ENCODE results near the gene SCAI.
A peak's percentile ranks its signal among the peaks of the same experiment; 100 is the strongest.
"Not testable (repeated sequence)": the region's sequence is repeated elsewhere in the genome, so short reads cannot be mapped to it uniquely, and the experiment has no call there.

Gene SCAI

GRCh38 chr9:125143377-125144090, at the start of gene SCAI:
Gene SCAI (minus strand): TSS chr9:125143528. CDS start chr9:125143437, 91 bp downstream.
- peak; percentile 99 for DNase-seq

DNA sequence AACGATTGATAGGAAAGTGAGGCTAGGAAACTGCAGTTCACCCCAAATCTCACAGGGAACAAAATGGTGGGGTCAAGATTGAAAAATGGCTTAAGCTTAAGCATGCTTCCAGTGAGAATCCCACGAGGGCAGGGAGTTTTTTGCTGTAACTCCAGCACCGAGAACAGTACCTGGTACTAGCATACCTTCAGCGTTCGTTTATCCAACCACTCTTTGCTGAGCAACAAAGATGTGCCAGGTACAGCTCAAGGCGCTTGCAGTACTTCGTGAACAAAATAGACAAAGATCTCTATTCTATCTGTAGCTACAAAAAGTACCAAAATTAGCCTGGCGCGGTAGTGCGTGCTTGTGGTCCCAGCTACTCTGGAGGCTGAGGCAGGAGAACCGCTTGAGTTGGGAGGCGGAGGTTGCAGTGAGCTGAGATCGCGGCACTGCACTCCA, 47.1 kb upstream of the SCAI start:
- DNase-seq, result no peak

DNA sequence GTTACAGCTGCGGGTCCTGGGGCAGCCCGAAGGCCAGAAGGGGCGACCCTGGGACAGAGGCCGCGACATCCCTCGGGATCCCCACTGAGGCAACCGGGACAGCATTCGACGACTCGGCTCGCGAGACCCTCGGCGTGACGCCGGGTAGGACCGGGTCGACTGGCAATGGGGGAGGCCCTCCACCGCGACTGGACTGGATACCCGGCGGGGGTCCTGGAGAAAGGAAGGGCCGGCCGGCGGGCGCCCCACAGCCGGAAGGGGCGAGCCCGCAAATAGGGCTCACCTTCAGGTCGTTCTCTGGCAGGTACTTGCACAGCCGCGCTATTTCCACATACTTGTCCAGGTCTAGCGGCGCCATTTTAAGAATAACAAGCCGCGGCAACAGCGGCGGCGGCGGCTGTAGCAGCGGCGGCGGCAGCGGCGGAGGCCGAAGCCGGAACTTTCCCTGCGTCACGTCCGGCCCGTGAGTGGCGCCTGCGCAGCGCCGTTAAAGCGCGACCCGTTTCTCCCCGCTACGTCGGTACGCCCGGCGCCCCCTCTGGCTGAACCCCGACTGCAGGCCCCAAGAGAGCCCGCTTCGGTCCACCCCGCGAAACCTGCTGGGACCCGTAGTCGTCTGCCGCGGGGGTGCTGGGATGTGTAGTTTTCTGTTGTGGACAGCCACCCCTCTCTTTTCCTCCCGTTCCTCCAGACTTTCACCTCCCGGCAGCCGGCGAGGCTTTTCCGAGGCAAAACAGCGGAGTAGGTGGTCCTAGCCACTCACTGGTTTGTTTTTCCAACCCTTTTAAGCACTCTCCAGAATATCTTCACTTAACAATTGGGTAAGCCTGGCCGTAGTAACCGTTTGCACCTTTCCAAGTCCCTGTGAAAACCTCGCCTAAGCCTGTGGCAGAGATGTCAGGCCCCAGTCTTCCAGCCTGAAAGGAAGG, 46.3 kb upstream of the SCAI start, which contains the start of gene PPP6C:
Gene PPP6C (minus strand): TSS at position 443 of the 929 bp plus-strand sequence. CDS start 85 bp downstream, at position 358.
- DNase-seq, result peak; percentile 96

- DNase-seq, result peak; percentile 25
These were observed 45.7 kb upstream of the SCAI start for GRCh38 chr9:125189011-125189360.

DNA sequence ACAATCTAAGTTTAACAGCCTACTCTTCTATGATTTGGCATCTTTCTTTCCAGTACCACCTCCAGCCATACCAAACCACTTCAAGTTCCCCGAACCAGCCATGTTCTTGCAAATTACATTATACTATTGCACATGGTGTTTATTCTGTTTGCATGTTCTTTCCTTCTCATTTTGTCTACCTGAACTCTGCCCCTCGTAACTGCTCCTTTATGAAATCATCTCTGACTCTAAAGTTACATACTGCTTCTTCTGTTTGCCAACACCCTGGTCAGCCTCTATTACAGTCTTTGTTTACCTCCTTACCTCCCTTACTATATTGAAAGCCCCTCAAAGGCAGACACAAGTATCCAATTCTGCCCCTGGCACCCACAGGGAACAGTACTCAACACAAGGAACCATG, 40.2 kb upstream of the SCAI start:
- no peak for DNase-seq

DNA sequence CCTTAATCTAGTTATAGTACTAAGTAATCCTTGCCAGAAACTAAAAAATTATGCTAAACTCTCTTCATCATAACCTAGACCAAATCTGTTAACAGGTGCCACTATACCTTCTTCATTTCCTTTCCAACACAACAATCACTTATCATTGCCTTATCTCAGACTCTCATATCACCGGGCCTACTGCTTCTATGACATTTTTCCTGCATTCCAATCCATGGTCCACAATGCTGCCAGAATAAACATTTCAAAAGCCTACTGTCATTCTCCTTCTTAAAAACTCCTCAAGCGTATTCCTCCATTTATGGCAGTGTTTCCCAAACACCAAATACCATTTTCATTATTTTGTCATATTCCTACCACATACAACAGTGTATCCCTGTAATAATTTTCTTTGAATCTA, 39.7 kb upstream of the SCAI start:
- no peak for DNase-seq

DNA sequence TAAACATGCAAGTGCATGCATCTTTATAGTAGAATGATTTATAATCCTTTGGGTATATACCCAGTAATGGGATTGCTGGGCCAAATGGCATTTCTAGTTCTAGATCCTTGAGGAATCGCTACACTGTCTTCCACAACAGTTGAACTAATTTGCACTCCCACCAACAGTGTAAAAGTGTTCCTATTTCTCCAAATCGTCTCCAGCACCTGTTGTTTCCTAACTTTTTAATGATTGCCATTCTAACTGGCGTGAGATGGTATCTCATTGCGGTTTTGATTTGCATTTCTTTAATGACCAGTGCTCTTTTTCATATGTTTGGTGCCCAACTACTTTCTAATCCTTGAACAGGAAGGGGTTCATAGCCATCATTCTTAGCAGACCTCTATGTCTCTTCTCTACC, 38.4 kb upstream of the SCAI start:
- not testable (repeated sequence) for DNase-seq

GRCh38 chr9:125180876-125181275, 37.5 kb upstream of the SCAI start:
- DNase-seq, result no peak

DNA sequence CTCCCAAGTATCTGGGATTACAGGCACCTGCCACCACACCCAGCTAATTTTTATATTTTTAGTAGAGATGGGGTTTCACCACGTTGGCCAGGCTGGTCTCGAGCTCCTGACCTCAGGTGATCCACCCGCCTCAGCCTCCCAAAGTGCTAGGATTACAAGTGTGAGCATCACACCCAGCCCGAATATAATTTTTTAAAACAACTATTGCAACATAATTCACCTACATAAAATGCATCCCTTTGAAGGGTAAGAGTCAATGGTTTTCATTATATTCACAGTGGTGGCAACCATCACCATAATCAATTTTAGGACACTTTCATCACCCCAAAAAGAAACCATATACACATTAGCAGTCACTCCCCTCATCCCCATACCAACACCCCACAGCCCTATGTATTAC, 36.4 kb upstream of the SCAI start:
- DNase-seq, result not testable (repeated sequence)

DNA sequence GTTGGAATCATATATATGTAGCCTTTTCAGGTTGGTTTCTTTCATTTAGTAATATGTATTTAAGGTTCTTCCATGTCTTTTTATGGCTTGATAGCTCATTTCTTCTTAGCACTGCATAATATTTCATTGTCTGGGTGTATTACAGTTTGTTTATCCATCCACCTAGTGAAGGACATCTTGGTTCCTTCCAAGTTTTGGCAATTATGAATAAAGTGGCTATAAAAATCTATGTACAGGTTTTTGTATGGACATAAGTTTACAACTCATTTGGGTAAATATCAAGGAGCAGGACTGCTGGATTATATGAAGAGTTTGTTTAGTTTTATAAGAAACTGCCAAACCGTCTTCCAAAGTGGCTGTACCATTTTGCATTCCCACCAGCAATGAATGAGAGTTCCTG, 34.6 kb upstream of the SCAI start:
- DNase-seq, result no peak

- DNase-seq, result no peak
These were observed 33.3 kb upstream of the SCAI start for GRCh38 chr9:125176636-125177035.

DNA sequence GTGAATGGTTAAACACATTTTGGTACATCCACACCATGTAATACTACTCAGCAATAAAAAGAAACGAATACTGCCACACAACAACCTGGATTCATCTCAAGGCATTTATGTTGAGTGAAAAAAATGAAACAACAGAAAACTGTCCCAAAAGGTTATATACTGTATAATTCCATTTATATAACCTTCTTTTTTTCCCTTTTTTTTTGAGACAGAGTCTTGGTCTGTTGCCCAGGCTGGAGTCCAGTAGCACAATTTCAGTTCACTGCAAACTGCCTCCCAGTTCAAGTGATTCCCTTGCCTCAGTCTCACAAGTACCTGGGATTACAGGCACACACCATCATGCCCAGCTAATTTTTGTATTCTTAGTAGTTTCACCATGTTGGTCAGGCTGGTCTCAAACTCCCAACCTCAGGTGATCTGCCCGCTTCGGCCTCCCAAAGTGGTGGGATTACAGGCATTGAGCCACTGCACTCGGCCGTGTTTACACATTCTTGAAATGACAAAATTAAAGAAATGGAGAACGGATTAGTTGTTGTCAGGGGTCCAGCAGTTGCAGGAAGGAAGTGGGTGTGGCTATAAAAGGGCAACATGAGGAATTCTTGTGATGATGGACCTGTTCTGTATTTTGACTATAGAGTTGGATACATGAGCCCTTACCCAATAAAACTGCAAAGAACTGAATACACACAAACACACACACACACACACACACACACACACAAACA, 28.9 kb upstream of the SCAI start:
- DNase-seq, result no peak

- DNase-seq, result no peak
These were observed 26.6 kb upstream of the SCAI start for GRCh38 chr9:125169895-125170294.

GRCh38 chr9:125166762-125167161, 23.4 kb upstream of the SCAI start:
- no peak for DNase-seq

- DNase-seq, result not testable (repeated sequence)
These were observed 19.6 kb upstream of the SCAI start for GRCh38 chr9:125162891-125163290.

GRCh38 chr9:125161284-125161918, 18.1 kb upstream of the SCAI start:
- no peak for DNase-seq

DNA sequence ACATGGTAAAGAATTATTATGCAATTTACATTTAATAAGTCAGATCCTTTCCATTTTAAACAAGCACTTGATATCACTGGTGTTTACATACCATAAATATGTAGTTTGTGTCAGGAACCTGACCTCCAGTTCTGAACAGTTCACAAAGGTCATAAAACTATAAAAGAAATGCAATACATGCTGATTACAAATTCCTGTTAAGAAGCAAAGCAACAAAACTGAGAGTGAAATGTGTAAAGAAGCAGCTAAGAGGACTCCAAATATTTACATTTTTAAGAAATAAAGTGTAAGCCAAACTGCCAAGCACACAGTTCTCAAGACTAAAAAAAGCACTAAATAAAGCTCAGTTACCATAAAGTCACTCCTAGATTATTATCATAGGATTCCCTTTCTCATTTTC, 17.4 kb upstream of the SCAI start:
- DNase-seq, result no peak

GRCh38 chr9:125156551-125156950, 13.2 kb upstream of the SCAI start:
- no peak for DNase-seq

DNA sequence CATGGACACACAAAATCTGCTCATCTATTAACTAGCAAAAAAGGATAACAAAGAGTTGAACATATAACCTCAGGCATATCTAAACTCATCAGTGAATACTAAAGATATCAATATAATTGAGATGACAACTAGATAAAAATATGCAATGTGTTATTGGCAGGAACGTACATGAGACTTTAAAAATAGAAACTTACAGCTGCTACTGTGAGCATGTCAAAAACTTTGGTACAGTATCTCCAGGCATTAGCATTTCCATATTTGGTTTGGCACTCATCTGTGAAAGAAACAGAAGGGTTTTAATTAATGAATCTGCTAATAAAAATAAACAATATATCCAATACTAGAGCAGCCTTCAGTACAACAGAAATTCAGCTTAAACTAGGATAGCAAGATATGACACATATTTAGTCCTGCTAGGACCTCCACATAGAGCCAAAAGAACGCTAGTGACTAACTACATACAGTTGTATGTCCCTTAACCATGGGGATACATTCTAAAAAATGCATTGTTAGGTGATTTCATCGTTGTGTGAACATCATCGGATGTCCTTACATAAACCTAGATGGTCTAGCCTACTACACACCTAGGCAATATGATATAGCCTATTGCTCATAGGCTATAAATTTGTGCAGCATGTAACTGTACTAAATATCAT, 10.5 kb upstream of the SCAI start:
- DNase-seq, result no peak

DNA sequence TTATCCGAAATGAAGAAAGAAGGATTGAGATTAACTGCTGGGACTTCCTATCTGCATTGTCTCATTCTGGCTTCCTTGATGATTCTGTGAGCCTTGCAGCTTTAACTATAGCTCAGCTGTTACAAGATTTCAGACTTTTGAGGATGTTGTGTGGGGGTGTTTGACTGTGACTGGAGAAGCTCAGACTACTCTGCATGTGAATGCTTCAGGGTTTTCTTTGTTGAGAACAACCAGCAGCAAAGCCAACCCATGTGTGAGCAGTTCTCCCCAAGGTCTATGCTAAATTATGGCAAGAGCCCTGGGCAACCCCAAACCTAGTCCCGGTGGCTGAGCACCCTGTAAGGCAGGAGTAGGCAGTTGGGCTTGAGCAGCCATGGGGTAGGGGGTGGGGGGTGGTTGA, 8.4 kb upstream of the SCAI start:
- no peak for DNase-seq

DNA sequence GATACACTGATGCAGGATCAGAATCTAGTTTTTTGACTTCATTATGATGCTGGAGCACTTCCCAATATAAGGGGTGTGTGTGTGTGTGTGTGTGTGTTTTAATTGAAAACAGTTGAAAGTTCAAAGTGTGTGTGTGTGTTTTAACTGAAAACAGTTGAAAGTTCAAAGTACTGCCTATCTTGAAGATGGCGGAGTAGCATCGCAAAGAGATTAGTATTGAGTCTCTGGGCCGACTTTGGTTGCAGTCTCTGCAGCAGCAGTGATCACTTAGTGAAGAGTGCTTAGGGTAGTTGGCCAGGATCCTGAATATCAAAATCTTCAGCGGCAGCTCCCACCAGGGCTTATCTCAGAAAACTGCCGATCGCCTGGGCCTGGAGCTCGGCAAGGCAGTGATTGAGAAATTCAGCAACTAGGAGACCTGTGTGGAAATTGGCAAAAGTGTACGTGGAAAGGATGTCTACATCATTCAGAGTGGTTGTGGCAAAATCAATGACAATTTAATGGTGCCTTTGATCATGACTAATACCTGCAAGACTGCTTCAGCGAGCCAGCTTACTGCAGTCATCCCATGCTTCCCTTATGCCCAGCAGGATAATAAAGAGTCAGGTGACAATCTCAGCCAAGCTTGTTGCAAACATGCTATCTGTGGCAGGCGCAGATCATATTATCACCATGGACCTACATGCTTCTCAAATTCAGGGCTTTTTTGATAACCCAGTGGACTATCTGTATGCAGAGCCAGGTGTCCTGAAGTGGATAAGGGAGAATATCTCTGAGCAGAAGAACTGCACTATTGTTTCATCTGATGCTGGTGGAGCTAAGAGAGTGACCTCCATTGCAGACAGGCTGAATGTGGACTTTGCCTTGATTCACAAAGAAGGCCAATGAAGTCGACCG, 7.3 kb upstream of the SCAI start:
- DNase-seq, result no peak
